Colonic mucosa (tissue), 4 donors: ENCODE results near the gene TSPAN9. TPM values are rescaled to one million over a fixed set of nuclear protein-coding genes. Genes with fewer than 3 reads are reported as not detected.

Source experiments
- DNase-seq: peaks from one replicate; pipeline ENCODE4 v3.0.0-alpha.2; 2020
- H3K27ac ChIP-seq: fragments of 200-600 bp; one replicate; pipeline ENCODE4 v1.8.0; 2021
- H3K27me3 ChIP-seq: fragments of 200-600 bp; one replicate; pipeline ENCODE4 v1.8.0; 2021
- H3K36me3 ChIP-seq: fragments of 200-600 bp; one replicate; pipeline ENCODE4 v1.8.0; 2021
- H3K4me1 ChIP-seq: fragments of 200-600 bp; one replicate; pipeline ENCODE4 v1.8.0; 2021; ENCODE audit warnings: mild to moderate bottlenecking
- H3K4me3 ChIP-seq: fragments of 200-600 bp; one replicate; pipeline ENCODE4 v1.8.0; 2021
- H3K9ac ChIP-seq, 2 donors: one replicate each; pipeline ENCODE4 v1.7.0; 2013; ENCODE audit warnings: control low read depth in 2 of 2, low read depth in 2 of 2, low read length in 2 of 2
- H3K9me3 ChIP-seq: fragments of 200-600 bp; one replicate; pipeline ENCODE4 v1.8.0; 2021
- CTCF ChIP-seq: fragments of 200-600 bp; IDR thresholded peaks from one replicate; pipeline ENCODE4 v1.8.0; 2022; ENCODE audit warnings: antibody characterized with exemption, mild to moderate bottlenecking
- intact Hi-C: fragments of 100-400 bp; cut with DNase I; formaldehyde crosslinking; loops from one replicate; pipeline ENCODE4 v1.14.1; 2022
- total RNA-seq, 2 donors: library from RNA; stranded (reverse); fragmentation: NEBNext Ultra II Directional in 1 of 2; extraction: Animal tissue kit (Norgen Biotek cat#: 25700) in 1 of 2; gene quantifications; one replicate each; pipeline ENCODE4 v1.2.1, GENCODE V29; 2021
- donor health status: healthy.
- donor health status: DM: no; HTN: no; CAD: no.
- donor health status: DM: no; HTN: no; CAD: no.

Gene TSPAN9
- total RNA-seq, 2 donors from 2014 or later: 4.7 to 9.9 TPM

DNA sequence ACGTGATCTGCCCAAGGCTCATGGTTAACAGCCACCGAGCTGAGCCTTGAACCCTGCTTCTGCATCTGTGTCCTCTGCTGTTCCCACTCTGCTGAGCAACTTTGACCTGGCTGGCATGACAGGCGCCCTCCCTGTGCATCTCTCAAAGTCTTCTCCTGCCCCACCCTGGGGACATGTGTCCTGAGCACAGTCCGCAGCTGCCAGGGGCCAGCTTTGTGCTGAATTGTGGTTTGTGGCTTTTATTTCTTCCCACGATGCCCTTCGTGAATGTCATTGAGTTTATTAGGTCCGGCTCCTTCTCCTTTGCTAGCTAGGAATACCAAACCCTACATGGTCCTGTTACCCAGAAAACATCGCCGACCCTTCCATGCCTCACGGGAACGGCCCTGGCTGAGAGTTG is 161.0 kb downstream of the TSPAN9 start:
- no peaks in the 10 kb centered on the region for H3K27me3 ChIP-seq
- H3K9me3 ChIP-seq: no peaks in the 10 kb centered on the region
- TF ChIP-seq CTCF: no peak
- intact Hi-C loops: no loop called here
- DNase-seq: no peak
- H3K4me3 ChIP-seq: no peak overlapping the region
- H3K27ac ChIP-seq: no peak overlapping the region
- H3K36me3 ChIP-seq: no peaks in the 10 kb centered on the region
- no peak overlapping the region for H3K9ac ChIP-seq
- no peaks in the 10 kb centered on the region for H3K4me1 ChIP-seq

GRCh38 chr12:3241621-3242020 is 164.4 kb downstream of the TSPAN9 start:
- Histone ChIP-seq H3K9me3 (no peaks in the 10 kb centered on the region), H3K9ac (no peak overlapping the region), H3K4me1 (no peaks in the 10 kb centered on the region), H3K36me3 (no peaks in the 10 kb centered on the region), H3K4me3 (no peak overlapping the region), H3K27me3 (no peaks in the 10 kb centered on the region), H3K27ac (no peak overlapping the region)
- TF ChIP-seq CTCF: no peak
- intact Hi-C loops: no loop called here
- DNase-seq: no peak

DNA sequence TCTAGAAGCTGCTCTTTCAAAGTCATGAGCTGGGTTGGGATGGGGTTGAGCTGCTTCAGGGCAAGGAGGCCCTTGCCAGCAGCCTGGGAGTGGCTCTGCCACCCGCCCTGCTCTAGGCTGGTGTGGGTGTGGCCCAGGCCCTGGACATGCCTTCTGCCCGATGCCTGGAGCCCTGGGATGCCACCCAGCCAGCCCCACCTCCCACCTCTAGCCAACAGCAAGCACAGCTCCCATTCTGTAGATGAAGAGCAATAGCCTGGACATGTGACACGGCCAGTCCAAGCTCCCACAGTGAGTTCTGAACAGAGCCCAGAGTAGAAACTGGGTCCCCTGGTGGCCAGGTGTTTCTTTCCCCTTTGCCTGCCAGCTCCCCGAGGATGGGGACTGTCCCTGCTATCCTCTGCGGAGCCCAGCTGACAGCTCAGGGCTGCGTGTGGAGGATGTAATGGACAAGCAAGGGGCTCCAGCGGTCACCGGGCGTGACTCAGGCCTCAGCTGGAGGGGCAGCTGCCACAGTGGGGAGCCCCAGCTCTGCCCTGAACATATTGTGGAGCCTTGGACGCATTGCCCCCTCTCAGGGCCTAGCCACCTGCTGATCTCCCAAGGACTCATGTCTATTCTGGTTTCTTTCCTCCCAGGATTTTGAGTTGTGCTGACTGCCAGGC is 165.2 kb downstream of the TSPAN9 start:
- intact Hi-C loops: no loop called here
- Histone ChIP-seq H3K9ac (no peak overlapping the region), H3K4me1 (no peaks in the 10 kb centered on the region), H3K36me3 (no peaks in the 10 kb centered on the region), H3K4me3 (no peak overlapping the region), H3K27ac (no peak overlapping the region), H3K27me3 (no peaks in the 10 kb centered on the region), H3K9me3 (no peaks in the 10 kb centered on the region)
- no peak for DNase-seq
- TF ChIP-seq CTCF: no peak

- no peak for DNase-seq
- Histone ChIP-seq H3K27me3 (no peaks in the 10 kb centered on the region), H3K36me3 (no peaks in the 10 kb centered on the region), H3K4me3 (no peak overlapping the region), H3K4me1 (no peaks in the 10 kb centered on the region), H3K27ac (no peak overlapping the region), H3K9ac (no peak overlapping the region), H3K9me3 (no peaks in the 10 kb centered on the region)
- no peak for TF ChIP-seq CTCF
- intact Hi-C loops: no loop called here
Observed at GRCh38 chr12:3243376-3244084, 166.4 kb downstream of the TSPAN9 start.

- Histone ChIP-seq H3K27me3 (no peaks in the 10 kb centered on the region), H3K36me3 (no peaks in the 10 kb centered on the region), H3K4me1 (no peaks in the 10 kb centered on the region), H3K4me3 (no peak overlapping the region), H3K9me3 (no peaks in the 10 kb centered on the region), H3K9ac (no peak overlapping the region), H3K27ac (no peak overlapping the region)
- no peak for DNase-seq
- TF ChIP-seq CTCF: no peak
- intact Hi-C loops: no loop called here
Observed at GRCh38 chr12:3244219-3244750, 167.1 kb downstream of the TSPAN9 start.
